Keratinocyte (primary cell): ENCODE results near the gene EYS. TPM values are rescaled to one million over a fixed set of nuclear protein-coding genes. Genes with fewer than 3 reads are reported as not detected.

Experiments used
- DNase-seq: peaks from one replicate; pipeline ENCODE4 v3.0.0-alpha.2; 2011; ENCODE audit warnings: low read depth, missing footprints, low spot score
- FAIRE-seq: peaks from 2 replicates; lab custom pipeline; 2011; peaks lifted over from hg19 to GRCh38; lab: Jason Lieb, UNC
- H2AFZ ChIP-seq: 2 replicates; pipeline ENCODE4 v1.6.0; 2012; ENCODE audit warnings: low read length, control low read depth, inconsistent platforms; ENCODE audit not compliant: control insufficient read depth
- H3K27ac ChIP-seq: 2 replicates; pipeline ENCODE4 v1.5.1; 2011; ENCODE audit warnings: low read length; ENCODE audit not compliant: control insufficient read depth, insufficient read depth
- H3K27me3 ChIP-seq: 3 replicates; pipeline ENCODE4 v1.6.0; 2011; ENCODE audit warnings: low read length; ENCODE audit not compliant: control insufficient read depth, insufficient read depth; ENCODE audit errors: extremely low read depth
- H3K36me3 ChIP-seq, 2 experiments: 2 replicates in 1 of 2; 3 replicates in 1 of 2; pipeline ENCODE4 v1.5.1; 2011; ENCODE audit warnings: low read length in 2 of 2, mild to moderate bottlenecking in 1 of 2; ENCODE audit not compliant: control insufficient read depth in 2 of 2, insufficient read depth in 2 of 2; ENCODE audit errors: extremely low read depth in 1 of 2
- H3K4me1 ChIP-seq: 3 replicates; pipeline ENCODE4 v1.5.1; 2011; ENCODE audit warnings: low read length; ENCODE audit not compliant: control insufficient read depth, insufficient read depth; ENCODE audit errors: extremely low read depth
- H3K4me2 ChIP-seq: 3 replicates; pipeline ENCODE4 v1.6.0; 2011; ENCODE audit warnings: low read depth, low read length; ENCODE audit not compliant: control insufficient read depth, insufficient read depth; ENCODE audit errors: extremely low read depth
- H3K4me3 ChIP-seq, 3 experiments: fragments of 200-600 bp in 1 of 3; sonication (generic) in 1 of 3; 2 replicates in 2 of 3; 3 replicates in 1 of 3; pipeline ENCODE4 v1.5.1; 2011 to 2016; ENCODE audit warnings: low read length in 3 of 3, mild to moderate bottlenecking in 3 of 3, control low read depth in 2 of 3, inconsistent platforms in 1 of 3, low read depth in 1 of 3, mixed read lengths in 1 of 3, mixed run types in 1 of 3, moderate library complexity in 1 of 3; ENCODE audit not compliant: control insufficient read depth in 2 of 3, insufficient read depth in 2 of 3; ENCODE audit errors: extremely low read depth in 1 of 3
- H3K79me2 ChIP-seq: 2 replicates; pipeline ENCODE4 v1.6.0; 2012; ENCODE audit warnings: low read length; ENCODE audit not compliant: control insufficient read depth, insufficient read depth
- H3K9ac ChIP-seq: 3 replicates; pipeline ENCODE4 v1.6.0; 2011; ENCODE audit warnings: low read length; ENCODE audit not compliant: control insufficient read depth, insufficient read depth; ENCODE audit errors: extremely low read depth
- H3K9me1 ChIP-seq: 3 replicates; pipeline ENCODE4 v1.6.0; 2011; ENCODE audit warnings: low read length; ENCODE audit not compliant: control insufficient read depth, insufficient read depth; ENCODE audit errors: extremely low read depth
- H3K9me3 ChIP-seq: 2 replicates; pipeline ENCODE4 v1.5.1; 2012; ENCODE audit warnings: low read depth, low read length; ENCODE audit not compliant: control insufficient read depth
- H4K20me1 ChIP-seq: 3 replicates; pipeline ENCODE4 v1.6.0; 2011; ENCODE audit warnings: low read length; ENCODE audit not compliant: control insufficient read depth, insufficient read depth; ENCODE audit errors: extremely low read depth
- CTCF ChIP-seq, 3 experiments: IDR thresholded peaks in 1 of 3; conservative IDR thresholded peaks in 1 of 3; optimal IDR thresholded peaks in 1 of 3; 2 replicates in 2 of 3; 3 replicates in 1 of 3; pipeline versions ENCODE3 to v1.5.1; 2011; ENCODE audit warnings: low read length in 3 of 3, mild to moderate bottlenecking in 3 of 3, moderate library complexity in 2 of 3, control low read depth in 1 of 3, inconsistent platforms in 1 of 3; ENCODE audit not compliant: insufficient read depth in 2 of 3; ENCODE audit errors: extremely low read depth in 1 of 3
- EZH2 ChIP-seq: IDR thresholded peaks from one replicate; pipeline ENCODE4 v1.6.1; 2012; ENCODE audit warnings: inconsistent platforms, mild to moderate bottlenecking, low read length, moderate library complexity
- dilution Hi-C: fragments of 300-500 bp; cut with MboI; formaldehyde crosslinking; loops from one replicate; pipeline ENCODE4 v1.7.0; 2020; ENCODE audit warnings: low sequenced_read_pairs; ENCODE audit not compliant: extremely low pct_ligation_motif_present
- polyA plus RNA-seq, 5 experiments: library from polyadenylated mRNA; depleted of rRNA in 3 of 5; stranded (reverse) in 3 of 5; stranded (forward) in 1 of 5; unstranded in 1 of 5; fragments of >200 nt; gene quantifications; 1 replicate in 1 of 5; 2 replicates in 3 of 5; 3 replicates in 1 of 5; pipeline versions ENCODE4 v1.2.1 to v1.2.3, GENCODE V29; 2011 to 2012; ENCODE audit warnings: missing spikeins in 2 of 5, low read depth in 1 of 5, low replicate concordance in 1 of 5

Gene EYS
- polyA plus RNA-seq, 1 donor (not counting 4 experiments of a cell fraction or from before 2014, with no cell fraction given), result 0.34 TPM

GRCh38 chr6:64902596-64902995 lies 804.4 kb downstream of the EYS start:
- H3K4me2 ChIP-seq, result no peak overlapping the region
- H3K9me3 ChIP-seq, result no peaks in the 10 kb centered on the region
- H3K4me1 ChIP-seq, result no peaks in the 10 kb centered on the region
- H3K36me3 ChIP-seq, result no peaks in the 10 kb centered on the region
- H3K9me1 ChIP-seq, result no peaks in the 10 kb centered on the region
- FAIRE-seq (no peak), DNase-seq (no peak)
- H3K79me2 ChIP-seq, result no peaks in the 10 kb centered on the region
- H2AFZ ChIP-seq, result no peak overlapping the region
- dilution Hi-C loops, result no loop called here
- no peak overlapping the region for H3K4me3 ChIP-seq
- H3K9ac ChIP-seq, result no peak overlapping the region
- H4K20me1 ChIP-seq, result no peaks in the 10 kb centered on the region
- no peak for TF ChIP-seq EZH2
- TF ChIP-seq CTCF (optimal IDR thresholded peaks at IDR 0.05 in 1 of 3, IDR thresholded peaks at IDR 0.05 in 1 of 3, conservative IDR thresholded peaks at IDR 0.05 in 1 of 3; ENCODE audit: extremely low read depth in 1 of 3, insufficient read depth in 2 of 3, low read length in 3 of 3), result no peak
- H3K27ac ChIP-seq, result no peak overlapping the region
- no peaks in the 10 kb centered on the region for H3K27me3 ChIP-seq

- H3K27me3 ChIP-seq, result no peaks in the 10 kb centered on the region
- no peaks in the 10 kb centered on the region for H4K20me1 ChIP-seq
- no peaks in the 10 kb centered on the region for H3K9me1 ChIP-seq
- no peak for TF ChIP-seq EZH2
- no peak for TF ChIP-seq CTCF (optimal IDR thresholded peaks at IDR 0.05 in 1 of 3, IDR thresholded peaks at IDR 0.05 in 1 of 3, conservative IDR thresholded peaks at IDR 0.05 in 1 of 3; ENCODE audit: extremely low read depth in 1 of 3, insufficient read depth in 2 of 3, low read length in 3 of 3)
- dilution Hi-C loops, result no loop called here
- H3K9me3 ChIP-seq, result no peaks in the 10 kb centered on the region
- H3K27ac ChIP-seq, result no peak overlapping the region
- H2AFZ ChIP-seq, result no peak overlapping the region
- FAIRE-seq, result no peak
- no peak overlapping the region for H3K4me2 ChIP-seq
- H3K9ac ChIP-seq, result no peak overlapping the region
- no peak for DNase-seq
- H3K36me3 ChIP-seq, result no peaks in the 10 kb centered on the region
- no peak overlapping the region for H3K4me3 ChIP-seq
- H3K79me2 ChIP-seq, result no peaks in the 10 kb centered on the region
- no peaks in the 10 kb centered on the region for H3K4me1 ChIP-seq
Measured at GRCh38 chr6:64896939-64897338, 810.1 kb downstream of the EYS start.
